GM18870 (cell line): Measurements from ENCODE around the gene ALDH1A1.
"Not testable (repeated sequence)": the region's sequence is repeated elsewhere in the genome, so short reads cannot be mapped to it uniquely, and the experiment has no call there.

Experiments
- ATAC-seq: cut with Tn5 transposase; IDR thresholded peaks from one replicate; pipeline ENCODE4 v1.9.1; 2021; ENCODE audit warnings: moderate library complexity; ENCODE audit not compliant: unreplicated experiment

ALDH1A1 gene

GRCh38 chr9:72945391-72945790 is 7.5 kb downstream of the ALDH1A1 start:
- no peak for ATAC-seq

GRCh38 chr9:72943844-72944462 is 8.9 kb downstream of the ALDH1A1 start:
- ATAC-seq, result no peak

DNA sequence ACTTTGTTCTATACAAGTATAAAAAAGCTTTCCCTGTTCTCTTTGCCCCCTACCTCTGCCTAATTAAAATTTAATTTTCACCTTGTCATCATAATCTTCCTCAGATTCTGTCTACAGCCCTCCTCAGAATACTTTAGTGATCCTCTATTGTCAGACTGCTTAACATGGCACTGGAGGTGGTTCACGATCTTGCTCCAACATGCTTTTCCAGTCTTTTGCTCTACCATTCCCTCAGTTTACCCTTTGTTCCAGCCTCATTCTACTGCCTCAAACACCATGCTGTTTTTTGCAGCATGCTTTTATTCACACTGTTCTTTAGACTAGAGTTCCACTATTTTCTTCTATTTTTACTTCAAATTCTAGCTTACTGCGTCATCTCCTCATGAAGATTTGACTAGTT is 10.4 kb downstream of the ALDH1A1 start:
- ATAC-seq, result no peak

DNA sequence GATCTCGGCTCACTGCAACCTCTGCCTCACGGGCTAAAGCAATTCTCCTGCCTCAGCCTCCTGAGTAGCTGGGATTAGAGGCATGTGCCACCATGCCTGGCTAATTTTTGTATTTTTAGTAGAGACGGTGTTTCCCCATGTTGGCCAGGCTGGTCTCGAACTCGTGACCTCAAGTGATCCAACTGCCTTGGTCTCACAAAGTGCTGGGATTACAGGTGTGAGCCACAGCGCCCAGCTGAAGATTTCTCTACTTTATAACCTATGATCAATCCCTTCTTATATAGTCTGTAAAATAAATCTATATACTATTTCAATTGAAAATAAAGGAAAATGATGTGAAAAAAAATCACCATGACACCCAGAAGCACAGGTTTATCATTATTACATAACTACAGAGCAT is 13.3 kb downstream of the ALDH1A1 start:
- not testable (repeated sequence) for ATAC-seq

- no peak for ATAC-seq
Measured at GRCh38 chr9:72937545-72937944, 15.3 kb downstream of the ALDH1A1 start.

- ATAC-seq, result no peak
Measured at GRCh38 chr9:72936679-72937078, 16.2 kb downstream of the ALDH1A1 start.

- no peak for ATAC-seq
Measured at GRCh38 chr9:72936266-72936665, 16.6 kb downstream of the ALDH1A1 start.

DNA sequence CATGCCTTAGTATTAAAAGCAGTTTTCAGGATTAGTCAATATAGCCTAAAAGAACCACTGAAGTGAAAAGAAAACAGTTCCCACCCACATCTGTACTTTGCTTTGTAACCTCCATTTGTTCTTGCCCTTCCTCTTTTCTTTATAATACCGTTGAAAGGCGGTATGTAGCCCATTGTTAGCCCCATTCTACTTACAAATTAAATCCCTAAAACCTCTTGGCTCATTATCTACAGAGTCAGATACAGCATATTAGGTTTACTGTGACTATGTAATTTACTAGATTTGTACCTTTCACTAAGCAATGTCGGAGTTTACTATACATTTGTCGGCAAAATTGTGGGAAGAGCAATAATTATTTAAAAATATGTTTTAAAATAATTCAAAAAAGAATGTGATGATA is 17.3 kb downstream of the ALDH1A1 start:
- no peak for ATAC-seq

DNA sequence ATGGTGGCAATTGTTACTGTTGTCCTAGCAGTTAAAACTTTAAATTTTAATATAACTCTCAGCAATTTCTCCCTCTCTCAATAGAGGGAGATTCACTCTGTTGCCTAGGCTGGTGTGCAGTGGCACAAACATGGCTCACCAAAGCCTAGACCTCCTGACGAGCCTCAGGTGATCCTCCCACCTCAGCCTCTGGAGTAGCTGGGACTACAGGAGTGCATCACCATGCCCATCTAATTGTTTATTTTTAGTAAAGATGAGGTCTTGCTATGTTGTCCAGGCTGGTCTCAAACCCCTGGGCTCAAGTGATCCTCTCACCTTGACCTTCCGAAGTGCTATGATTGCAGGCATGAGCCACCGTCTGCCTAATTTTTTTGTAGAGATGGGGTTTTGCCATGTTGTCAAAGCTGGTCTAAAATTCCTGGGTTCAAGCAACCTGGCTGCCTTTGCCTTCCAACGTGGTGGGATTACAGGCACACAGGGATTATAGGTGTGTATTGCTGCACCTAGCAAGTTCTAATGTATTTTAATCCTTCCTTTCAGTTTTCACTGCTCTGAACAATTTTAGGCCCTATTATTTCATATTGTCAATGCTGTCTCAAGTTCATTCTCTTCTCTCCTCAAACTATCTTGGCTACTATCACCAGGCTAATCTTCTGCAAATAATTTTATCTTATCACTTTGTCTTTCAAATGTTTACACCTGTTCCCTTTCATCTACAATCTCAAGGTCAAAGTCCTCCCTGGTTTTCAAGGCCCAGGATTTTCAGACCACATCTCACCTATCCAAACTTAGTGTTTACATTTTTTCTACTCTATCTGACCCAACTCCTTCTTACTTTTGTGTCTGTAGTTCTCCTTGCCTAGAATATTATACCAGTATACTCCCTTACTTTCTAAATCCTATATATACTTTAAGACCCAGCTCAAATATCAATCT is 18.9 kb downstream of the ALDH1A1 start:
- no peak for ATAC-seq

DNA sequence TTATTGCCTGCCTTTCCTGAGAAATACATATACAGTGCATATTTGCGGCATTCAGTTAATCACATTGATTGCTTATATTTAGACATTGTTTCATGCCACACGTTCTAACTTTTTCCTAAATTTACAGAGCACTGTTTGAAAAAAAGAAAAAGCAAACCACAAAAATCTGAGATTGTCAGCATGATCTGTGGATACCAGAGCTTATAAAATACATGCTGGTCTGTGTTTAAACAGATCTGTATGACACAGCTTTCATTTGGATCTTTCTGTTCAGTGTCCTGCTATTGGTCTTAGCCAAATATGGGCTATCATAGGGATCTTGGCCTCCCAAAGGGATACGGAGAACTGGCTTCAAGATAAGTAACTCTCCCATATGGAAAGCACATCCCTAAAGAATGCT is 20.2 kb downstream of the ALDH1A1 start:
- no peak for ATAC-seq

DNA sequence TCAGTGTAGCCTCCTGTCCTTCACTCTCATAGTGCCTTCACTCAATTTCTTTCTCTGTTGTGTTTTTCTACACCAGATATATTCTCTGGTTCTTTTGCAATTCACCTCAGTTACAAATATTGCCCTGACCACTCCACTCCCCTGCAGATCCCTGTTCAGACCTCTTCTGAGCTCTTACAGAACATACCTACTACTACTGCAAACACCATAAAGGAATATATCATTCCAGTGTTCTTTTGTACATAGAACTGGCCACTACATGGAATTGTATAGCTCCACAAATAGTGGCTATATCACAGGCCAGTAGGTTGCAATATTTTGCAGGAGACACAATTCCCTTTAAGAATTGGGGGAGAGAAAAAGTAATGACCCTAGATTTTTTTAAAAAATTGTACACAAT is 21.0 kb downstream of the ALDH1A1 start:
- no peak for ATAC-seq

DNA sequence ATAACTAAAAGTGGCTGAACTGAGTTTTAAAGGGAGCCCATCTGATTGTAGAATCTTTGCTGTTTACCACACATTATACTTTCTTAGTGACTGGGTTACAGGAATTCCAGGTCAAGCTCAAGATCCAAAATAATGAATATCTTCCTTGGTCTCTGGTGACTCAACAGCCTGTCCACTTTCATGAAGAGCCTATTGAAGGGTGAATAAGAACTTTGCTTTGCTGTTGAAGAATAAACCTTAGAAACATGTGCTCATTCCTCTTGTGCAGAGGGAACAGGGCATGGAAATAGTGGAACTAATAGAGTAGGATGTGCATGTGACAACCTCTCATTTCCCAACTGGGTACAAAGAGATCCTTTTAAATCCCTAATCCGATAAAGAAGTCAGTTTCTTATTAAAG is 21.4 kb downstream of the ALDH1A1 start:
- ATAC-seq, result no peak

- no peak for ATAC-seq
Measured at GRCh38 chr9:72930828-72931227, 22.0 kb downstream of the ALDH1A1 start.

DNA sequence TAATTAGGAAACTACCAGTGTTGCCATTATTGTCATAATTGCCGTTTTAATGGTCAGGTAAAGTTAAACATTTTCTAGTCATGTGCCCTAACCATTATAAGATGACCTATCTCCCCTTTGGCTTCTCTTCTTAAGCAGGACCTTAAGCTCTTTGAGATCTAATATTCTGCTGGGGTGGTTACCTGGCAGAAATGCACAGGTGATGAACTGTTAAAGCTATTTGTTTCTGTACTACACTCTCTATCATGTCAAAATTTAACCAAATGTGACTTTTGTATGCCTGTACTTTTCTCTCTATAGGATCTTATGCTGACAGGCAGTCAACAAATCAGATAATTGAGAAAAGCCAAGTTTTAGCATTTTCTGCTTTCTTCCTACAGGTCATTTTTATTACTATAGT is 23.3 kb downstream of the ALDH1A1 start:
- no peak for ATAC-seq

GRCh38 chr9:72928042-72928507 is 24.8 kb downstream of the ALDH1A1 start:
- no peak for ATAC-seq

GRCh38 chr9:72926506-72926905 is 26.3 kb downstream of the ALDH1A1 start:
- no peak for ATAC-seq

DNA sequence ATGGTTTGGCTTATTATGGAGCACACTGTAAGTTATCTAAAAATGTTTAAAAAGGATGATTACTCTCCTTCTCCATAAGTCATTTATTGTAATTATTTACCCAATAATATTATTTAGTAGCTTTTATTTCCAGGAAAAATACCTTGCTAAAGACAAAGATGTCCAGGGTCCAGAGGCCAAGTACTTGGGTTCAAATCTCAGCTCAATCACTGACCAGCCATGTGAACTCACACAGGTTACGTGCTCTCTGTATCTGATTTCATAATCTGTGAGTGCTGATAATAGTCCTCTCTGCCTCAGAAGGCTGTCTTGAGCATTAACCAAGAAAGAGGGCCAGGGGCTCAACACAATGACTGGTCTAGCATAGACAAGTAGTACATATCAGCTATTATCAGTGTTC is 27.0 kb downstream of the ALDH1A1 start:
- no peak for ATAC-seq

DNA sequence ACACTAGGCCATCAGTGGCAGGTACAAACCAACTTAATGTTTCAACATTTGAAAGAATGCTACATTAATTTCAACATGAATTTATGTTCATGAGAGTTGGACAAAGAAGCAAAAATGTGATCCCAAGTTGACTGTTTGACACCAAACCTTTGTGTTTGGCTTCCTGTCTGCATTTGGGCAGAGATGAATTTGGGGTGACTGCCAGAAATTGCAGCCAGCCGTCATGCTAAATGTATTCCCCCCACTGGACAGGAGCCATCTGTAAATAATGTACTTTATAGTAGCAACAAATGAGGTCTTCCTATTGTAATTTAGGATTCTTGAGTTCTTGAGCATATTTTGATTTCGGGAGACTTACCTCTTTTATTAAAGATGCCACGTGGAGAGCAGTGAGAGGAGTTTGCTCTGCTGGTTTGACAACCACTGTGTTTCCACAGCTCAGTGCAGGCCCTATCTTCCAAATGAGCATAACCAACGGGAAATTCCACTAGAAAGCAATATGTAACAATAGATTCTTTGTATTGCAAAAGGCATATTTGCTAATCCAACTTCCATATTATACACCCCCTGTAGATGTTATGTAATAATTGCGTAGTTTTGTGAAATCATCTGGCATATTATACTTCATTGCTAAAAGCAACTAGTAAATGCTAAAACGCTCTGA is 27.6 kb downstream of the ALDH1A1 start:
- no peak for ATAC-seq

DNA sequence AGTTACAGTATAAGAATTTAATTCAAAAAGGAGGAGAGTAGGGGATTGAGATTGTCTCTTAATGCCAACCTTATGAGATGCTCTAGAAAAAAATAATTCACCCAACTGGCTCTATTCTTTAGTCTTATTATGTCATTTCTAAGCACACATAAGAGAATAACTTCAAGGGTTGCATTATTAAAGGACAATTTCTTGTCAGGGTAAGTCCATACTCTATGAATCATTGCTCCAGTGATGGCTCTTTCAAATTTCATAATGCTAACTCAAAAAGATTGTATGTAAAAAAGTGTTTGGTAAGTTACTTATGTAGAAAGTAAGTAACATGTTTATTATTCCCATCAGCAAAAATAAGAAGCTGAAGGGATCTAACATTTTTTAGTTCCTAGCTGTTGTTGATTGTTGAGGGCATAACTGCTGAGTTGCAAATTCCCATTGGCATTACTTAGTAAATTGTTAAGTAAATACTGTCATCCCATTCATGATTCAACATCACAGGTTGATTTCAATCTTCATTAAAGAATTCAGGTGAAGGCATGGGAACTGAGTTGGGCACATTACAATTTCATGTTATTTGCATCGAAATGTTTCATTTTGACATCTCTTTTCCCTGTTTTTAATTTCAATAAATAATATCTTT is 28.6 kb downstream of the ALDH1A1 start:
- ATAC-seq, result no peak

DNA sequence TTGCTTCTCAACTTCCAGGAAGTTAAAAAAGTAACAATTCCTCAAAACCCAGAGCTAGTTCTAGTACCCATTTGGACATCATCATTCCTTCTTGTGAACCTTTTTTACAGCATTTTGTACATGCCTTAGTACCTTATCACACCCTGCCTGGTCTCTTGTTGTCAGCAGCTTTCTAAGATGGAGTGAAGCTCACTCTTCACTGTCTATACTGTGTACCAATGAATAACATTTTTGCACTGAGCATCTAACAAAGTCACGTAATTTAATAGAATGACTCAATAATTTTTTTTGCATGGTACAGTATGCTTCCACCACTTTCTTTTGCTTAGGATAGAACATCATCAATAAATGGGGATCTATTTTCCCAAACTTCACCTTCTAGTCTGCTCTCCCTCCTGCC is 29.8 kb downstream of the ALDH1A1 start:
- ATAC-seq, result no peak
